ENCODE measurements around the gene SESTD1. TPM values are rescaled to one million over a fixed set of nuclear protein-coding genes. Genes with fewer than 3 reads are reported as not detected.

Gene SESTD1
- total and polyA plus RNA-seq, 2 experiments from 2014 or later = 34.7 to 44.0 TPM

DNA sequence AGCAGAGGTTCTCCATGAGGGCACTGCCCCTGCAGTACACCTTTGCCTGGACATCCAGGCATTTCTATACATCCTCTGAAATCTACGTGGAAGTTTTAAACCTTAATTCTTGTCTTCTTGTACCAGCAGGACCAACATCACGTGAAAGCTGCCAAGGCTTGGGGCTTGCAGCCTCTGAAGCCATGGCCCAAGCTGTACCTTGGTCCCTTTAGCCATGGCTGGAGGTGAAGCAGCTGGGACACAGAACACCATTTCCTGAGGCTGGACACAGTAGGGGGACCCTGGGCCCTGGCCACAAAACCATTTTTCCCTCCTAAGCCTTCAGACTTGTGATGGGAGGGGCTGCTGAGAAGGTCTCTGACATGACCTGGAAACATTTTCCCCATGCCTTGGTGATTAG, 181.9 kb downstream of the SESTD1 start:
- Histone ChIP-seq H3K4me3 (no peak overlapping the region), H3K27ac (no peak overlapping the region), H3K36me3 (replicated peaks; ENCODE audit: insufficient read depth, low read depth) (no peaks in the 10 kb centered on the region), H2AFZ (no peak overlapping the region), H3K9me3 (ENCODE audit: low read depth) (no peaks in the 10 kb centered on the region), H3K79me2 (no peaks in the 10 kb centered on the region), H3K9me2 (replicated peaks; ENCODE audit: insufficient read depth) (no peaks in the 10 kb centered on the region), H3K4me1 (ENCODE audit: insufficient read depth) (no peaks in the 10 kb centered on the region), H4K20me1 (ENCODE audit: insufficient read depth, poor library complexity, severe bottlenecking) (no peaks in the 10 kb centered on the region), H3K4me2 (no peak overlapping the region), H3K27me3 (no peaks in the 10 kb centered on the region)
- no peak for DNase-seq (ENCODE audit: low spot score)
- no peak for TF ChIP-seq CTCF (IDR thresholded peaks at IDR 0.05; ENCODE audit: poor library complexity)
- WGBS (ENCODE audit: low lambda C conversion rate, missing lambda C conversion rate) = 92% methylated on average over 2 of the region's 2 CpGs

DNA sequence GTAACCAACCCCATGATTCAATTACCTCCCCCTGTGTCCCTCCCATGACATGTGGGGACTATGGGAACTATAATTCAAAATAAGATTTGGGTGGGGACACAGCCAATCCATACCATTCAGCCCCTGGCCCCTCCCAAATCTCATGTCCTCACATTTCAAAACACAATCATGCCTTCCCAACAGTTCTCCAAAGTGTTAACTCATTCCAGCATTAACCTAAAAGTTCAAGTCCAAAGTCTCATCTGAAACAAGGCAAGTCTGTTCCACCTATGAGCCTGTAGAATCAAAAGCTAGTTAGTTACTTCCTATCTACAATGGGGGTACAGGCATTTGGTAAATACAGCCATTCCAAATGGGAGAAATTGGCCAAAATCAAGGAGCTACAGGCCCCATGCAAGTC, 182.7 kb downstream of the SESTD1 start:
- H2AFZ ChIP-seq = no peak overlapping the region
- H3K36me3 ChIP-seq (replicated peaks; ENCODE audit: insufficient read depth, low read depth) = no peaks in the 10 kb centered on the region
- TF ChIP-seq EZH2 (IDR thresholded peaks at IDR 0.05; ENCODE audit: borderline replicate concordance) = no peak
- TF ChIP-seq CTCF (IDR thresholded peaks at IDR 0.05; ENCODE audit: poor library complexity) = no peak
- TF ChIP-seq EZH2phosphoT487 (IDR thresholded peaks at IDR 0.05; ENCODE audit: low read depth, severe bottlenecking, unreplicated experiment) = no peak
- H3K79me2 ChIP-seq = no peaks in the 10 kb centered on the region
- DNase-seq (ENCODE audit: low spot score) = no peak
- no peaks in the 10 kb centered on the region for H3K4me1 ChIP-seq (ENCODE audit: insufficient read depth)
- no peaks in the 10 kb centered on the region for H3K27me3 ChIP-seq
- no peak overlapping the region for H3K4me3 ChIP-seq
- H3K4me2 ChIP-seq = no peak overlapping the region
- H4K20me1 ChIP-seq (ENCODE audit: insufficient read depth, poor library complexity, severe bottlenecking) = no peaks in the 10 kb centered on the region
- no peaks in the 10 kb centered on the region for H3K9me3 ChIP-seq (ENCODE audit: low read depth)
- no peak overlapping the region for H3K27ac ChIP-seq
- no peaks in the 10 kb centered on the region for H3K9me2 ChIP-seq (replicated peaks; ENCODE audit: insufficient read depth)

GRCh38 chr2:179072527-179072926, 192.1 kb downstream of the SESTD1 start:
- H3K27me3 ChIP-seq = no peaks in the 10 kb centered on the region
- H3K9me2 ChIP-seq (replicated peaks; ENCODE audit: insufficient read depth) = no peaks in the 10 kb centered on the region
- TF ChIP-seq CTCF (IDR thresholded peaks at IDR 0.05; ENCODE audit: poor library complexity) (no peak), EZH2phosphoT487 (IDR thresholded peaks at IDR 0.05; ENCODE audit: low read depth, severe bottlenecking, unreplicated experiment) (no peak), EZH2 (IDR thresholded peaks at IDR 0.05; ENCODE audit: borderline replicate concordance) (no peak)
- H3K36me3 ChIP-seq (replicated peaks; ENCODE audit: insufficient read depth, low read depth) = no peaks in the 10 kb centered on the region
- DNase-seq (ENCODE audit: low spot score) = no peak
- H3K79me2 ChIP-seq = no peaks in the 10 kb centered on the region
- H2AFZ ChIP-seq = no peak overlapping the region
- H3K9me3 ChIP-seq (ENCODE audit: low read depth) = no peaks in the 10 kb centered on the region
- no peak overlapping the region for H3K27ac ChIP-seq
- H4K20me1 ChIP-seq (ENCODE audit: insufficient read depth, poor library complexity, severe bottlenecking) = no peaks in the 10 kb centered on the region
- H3K4me2 ChIP-seq = no peak overlapping the region
- no peak overlapping the region for H3K4me3 ChIP-seq
- H3K4me1 ChIP-seq (ENCODE audit: insufficient read depth) = no peaks in the 10 kb centered on the region
- 85% methylated on average over 3 of the region's 3 CpGs for WGBS (ENCODE audit: low lambda C conversion rate, missing lambda C conversion rate)

GRCh38 chr2:179071810-179072355, 192.7 kb downstream of the SESTD1 start:
- Histone ChIP-seq H3K4me3 (no peak overlapping the region), H3K27ac (no peak overlapping the region), H3K27me3 (no peaks in the 10 kb centered on the region), H3K4me2 (no peak overlapping the region), H3K36me3 (replicated peaks; ENCODE audit: insufficient read depth, low read depth) (no peaks in the 10 kb centered on the region), H2AFZ (no peak overlapping the region), H3K4me1 (ENCODE audit: insufficient read depth) (no peaks in the 10 kb centered on the region), H3K9me2 (replicated peaks; ENCODE audit: insufficient read depth) (no peaks in the 10 kb centered on the region), H4K20me1 (ENCODE audit: insufficient read depth, poor library complexity, severe bottlenecking) (no peaks in the 10 kb centered on the region), H3K79me2 (no peaks in the 10 kb centered on the region), H3K9me3 (ENCODE audit: low read depth) (no peaks in the 10 kb centered on the region)
- no peak for DNase-seq (ENCODE audit: low spot score)
- TF ChIP-seq EZH2 (IDR thresholded peaks at IDR 0.05; ENCODE audit: borderline replicate concordance) (no peak), EZH2phosphoT487 (IDR thresholded peaks at IDR 0.05; ENCODE audit: low read depth, severe bottlenecking, unreplicated experiment) (no peak), CTCF (IDR thresholded peaks at IDR 0.05; ENCODE audit: poor library complexity) (no peak)
- 88% methylated on average over 3 of the region's 3 CpGs for WGBS (ENCODE audit: low lambda C conversion rate, missing lambda C conversion rate)
